HG03175 (cell line): Measurements from ENCODE around the gene ALDOB.

ENCODE experiments used
- ATAC-seq: cut with Tn5 transposase; IDR thresholded peaks from one replicate; pipeline ENCODE4 v1.9.1; 2021; ENCODE audit warnings: mild to moderate bottlenecking, moderate library complexity; ENCODE audit not compliant: unreplicated experiment

The ALDOB gene

GRCh38 chr9:101435601-101436079 is at the start of gene ALDOB:
TSS of gene ALDOB (minus strand) at chr9:101435774. CDS start at chr9:101430887, 4,887 bp downstream.
- ATAC-seq: no peak

GRCh38 chr9:101484046-101484445 is 48.5 kb upstream of the ALDOB start:
- no peak for ATAC-seq

DNA sequence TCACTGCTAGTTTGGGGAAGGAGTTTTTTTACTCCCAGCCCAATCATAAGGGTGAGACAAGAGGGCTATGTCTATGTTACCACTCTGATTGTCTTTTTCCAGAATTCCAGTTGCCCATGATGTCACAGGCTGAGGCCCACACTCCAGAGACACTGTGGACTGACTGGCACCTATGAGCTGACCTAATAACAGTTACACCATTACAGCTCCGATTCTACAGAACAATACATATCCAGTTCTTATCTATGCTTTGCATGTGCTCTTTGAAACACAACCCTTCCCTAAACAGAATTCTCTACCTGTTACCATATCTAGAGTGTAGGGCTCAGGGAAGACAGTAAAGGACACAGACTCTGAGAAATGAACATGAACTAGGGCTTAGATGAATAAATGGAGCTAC is 45.7 kb upstream of the ALDOB start:
- ATAC-seq: no peak

GRCh38 chr9:101480386-101480785 is 44.8 kb upstream of the ALDOB start:
- ATAC-seq: no peak

GRCh38 chr9:101479338-101480030 is 43.9 kb upstream of the ALDOB start:
- ATAC-seq: no peak

GRCh38 chr9:101478906-101479305 is 43.3 kb upstream of the ALDOB start:
- ATAC-seq: no peak

DNA sequence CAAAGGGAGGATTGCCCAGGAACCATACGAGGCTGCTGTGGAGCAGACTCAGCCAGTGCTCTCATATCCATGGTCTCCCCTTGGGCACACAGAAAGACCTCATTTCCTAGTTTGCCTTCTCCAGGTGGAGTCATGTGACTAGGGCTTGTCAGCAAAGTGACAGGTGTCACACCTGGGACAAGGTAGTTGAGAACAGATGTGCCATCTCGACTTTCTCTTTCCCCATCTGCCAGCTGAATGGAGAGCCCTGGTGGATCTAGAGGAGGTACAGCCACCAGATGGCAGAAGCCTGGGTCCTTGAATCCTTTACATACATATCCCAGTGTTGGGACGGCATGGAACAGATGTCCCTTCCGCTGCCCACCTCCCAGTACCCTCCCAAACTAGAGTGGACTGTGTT is 42.9 kb upstream of the ALDOB start:
- ATAC-seq: no peak

- no peak for ATAC-seq
Observed at GRCh38 chr9:101477736-101478135, 42.2 kb upstream of the ALDOB start.

DNA sequence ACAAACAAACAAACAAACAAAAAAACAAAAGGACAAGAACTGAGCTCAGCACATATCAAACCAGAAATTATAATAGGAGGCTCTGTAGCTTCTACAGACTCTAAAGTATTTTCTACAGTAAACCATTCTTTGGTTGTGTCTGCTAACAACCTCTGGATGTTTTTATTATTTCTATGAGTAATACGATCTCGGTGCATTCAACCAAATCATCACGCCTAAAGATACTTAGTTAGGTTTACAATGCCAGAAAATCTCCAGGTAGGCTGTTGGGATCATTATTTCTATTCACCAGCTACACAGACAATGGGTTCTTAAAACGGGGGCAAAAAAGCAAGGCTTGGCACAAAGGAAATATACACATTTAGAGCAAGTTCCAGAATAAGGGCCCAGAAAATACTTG is 41.6 kb upstream of the ALDOB start:
- no peak for ATAC-seq

- ATAC-seq: no peak
Observed at GRCh38 chr9:101476576-101477208, 41.1 kb upstream of the ALDOB start.

GRCh38 chr9:101472891-101473290 is 37.3 kb upstream of the ALDOB start:
- no peak for ATAC-seq

DNA sequence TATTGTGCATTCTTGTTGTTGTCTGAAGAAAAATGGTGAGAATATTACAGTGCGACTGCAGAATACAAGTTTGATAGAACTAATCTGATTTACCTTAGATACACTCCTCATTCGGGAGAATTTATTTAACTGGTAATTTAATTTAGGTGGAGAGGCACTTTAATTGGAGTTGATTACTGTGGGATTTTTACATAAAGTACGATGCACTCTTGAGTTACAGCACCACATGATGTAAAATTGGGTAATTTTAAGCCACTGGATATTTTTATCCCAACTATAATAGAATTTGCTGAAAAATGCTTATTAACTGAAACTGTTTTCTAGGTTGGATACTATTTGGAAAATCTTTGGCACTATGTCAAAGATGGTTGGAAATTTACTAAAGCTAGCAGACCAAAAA is 35.4 kb upstream of the ALDOB start:
- no peak for ATAC-seq

DNA sequence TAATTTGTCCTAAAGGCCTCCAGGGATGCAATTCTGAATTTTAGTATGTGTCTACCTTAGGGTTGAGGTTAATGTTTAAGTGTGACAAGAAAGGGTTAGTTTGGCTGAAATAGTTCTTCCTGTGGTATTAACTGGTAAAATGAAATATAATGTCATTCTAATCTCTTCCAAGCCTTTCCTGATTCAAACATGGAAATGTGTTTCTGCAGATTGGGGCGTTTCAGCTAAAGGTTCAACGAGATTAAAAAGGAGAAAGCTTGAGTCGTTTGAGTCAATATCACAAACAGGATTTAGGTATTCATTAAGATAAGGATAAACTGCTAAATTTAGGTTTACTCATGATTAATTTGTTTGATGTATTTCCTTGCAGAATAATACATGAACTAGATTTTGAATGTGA is 34.4 kb upstream of the ALDOB start:
- no peak for ATAC-seq

DNA sequence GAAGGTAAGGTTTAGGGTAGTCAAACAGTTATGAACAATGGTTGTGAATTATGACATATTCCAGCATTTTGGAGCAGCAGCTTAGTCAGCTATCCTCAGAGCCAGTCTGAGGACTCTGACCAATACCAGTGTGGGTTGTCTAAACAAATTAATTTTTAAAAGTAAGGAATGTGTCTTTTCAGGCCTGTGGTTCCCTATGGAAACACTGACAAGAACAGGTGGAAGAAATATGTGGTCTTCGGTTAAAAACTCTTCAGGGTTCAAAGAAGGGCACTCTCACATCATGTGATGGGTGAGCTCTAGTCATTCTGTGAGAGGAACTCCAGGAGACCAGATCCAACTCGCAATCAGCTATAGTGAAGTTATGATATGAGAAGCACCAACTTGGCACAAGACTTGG is 33.5 kb upstream of the ALDOB start:
- no peak for ATAC-seq

DNA sequence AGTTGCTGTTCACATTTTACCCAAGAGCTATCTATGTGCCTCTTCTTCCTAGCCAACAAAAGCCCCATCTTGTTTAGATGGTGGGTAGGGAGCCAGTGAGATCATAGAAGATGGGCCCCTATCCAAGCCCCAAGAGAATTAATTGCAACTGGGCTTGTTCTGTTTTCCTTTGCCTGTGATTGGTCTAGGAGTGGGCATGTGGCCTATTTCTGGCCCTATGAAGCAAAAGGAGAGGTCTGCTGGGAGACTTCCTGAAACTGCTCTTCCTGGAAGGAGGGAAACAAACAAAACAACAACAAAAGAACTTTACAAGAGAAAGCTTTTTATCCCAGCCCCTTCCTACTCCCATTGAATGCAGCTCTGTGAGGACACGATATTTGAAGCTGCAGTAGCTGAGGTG is 32.5 kb upstream of the ALDOB start:
- no peak for ATAC-seq

GRCh38 chr9:101467690-101468089 is 32.1 kb upstream of the ALDOB start:
- ATAC-seq: no peak

DNA sequence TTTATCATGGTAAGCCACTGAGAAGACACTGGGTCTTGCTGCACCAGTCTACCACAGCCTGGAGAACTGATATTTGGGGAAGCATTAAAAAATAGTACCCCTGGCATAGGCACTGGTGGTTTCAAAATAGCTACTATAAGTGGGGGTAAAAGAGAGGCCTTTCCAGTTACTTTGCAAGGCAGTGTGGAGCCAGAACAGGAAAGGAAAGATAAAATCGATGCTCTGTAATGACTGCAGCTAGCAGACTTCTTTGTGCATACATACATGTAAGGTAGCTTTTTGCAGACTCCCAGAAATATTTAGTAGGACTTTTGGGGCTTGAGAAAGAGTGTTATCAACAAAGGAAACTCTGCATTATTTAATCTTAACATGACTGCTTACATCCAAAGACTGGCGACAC is 31.3 kb upstream of the ALDOB start:
- no peak for ATAC-seq

- ATAC-seq: no peak
Observed at GRCh38 chr9:101465326-101465915, 29.8 kb upstream of the ALDOB start.

DNA sequence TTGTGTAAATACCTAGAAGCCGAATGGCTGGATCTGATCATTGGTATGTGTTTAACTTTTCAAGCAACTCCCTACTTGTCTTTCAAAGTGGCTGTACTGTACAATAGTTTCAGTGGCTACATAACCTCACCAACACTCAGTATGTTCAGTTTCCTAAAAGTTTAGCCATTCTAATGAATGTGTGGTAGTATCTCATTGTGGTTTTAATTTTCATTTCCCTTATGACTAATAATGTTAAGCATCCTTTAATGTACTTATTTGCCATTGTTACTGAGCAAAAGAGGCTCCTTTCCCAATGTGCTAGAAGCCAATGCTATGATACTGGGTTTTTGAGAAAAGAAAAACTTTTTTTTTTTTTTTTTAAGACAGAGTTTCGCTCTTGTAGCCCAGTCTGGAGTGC is 27.8 kb upstream of the ALDOB start:
- peak; percentile 52 for ATAC-seq

- ATAC-seq: no peak
Observed at GRCh38 chr9:101462558-101462957, 27.0 kb upstream of the ALDOB start.

- no peak for ATAC-seq
Observed at GRCh38 chr9:101460965-101461364, 25.4 kb upstream of the ALDOB start.

DNA sequence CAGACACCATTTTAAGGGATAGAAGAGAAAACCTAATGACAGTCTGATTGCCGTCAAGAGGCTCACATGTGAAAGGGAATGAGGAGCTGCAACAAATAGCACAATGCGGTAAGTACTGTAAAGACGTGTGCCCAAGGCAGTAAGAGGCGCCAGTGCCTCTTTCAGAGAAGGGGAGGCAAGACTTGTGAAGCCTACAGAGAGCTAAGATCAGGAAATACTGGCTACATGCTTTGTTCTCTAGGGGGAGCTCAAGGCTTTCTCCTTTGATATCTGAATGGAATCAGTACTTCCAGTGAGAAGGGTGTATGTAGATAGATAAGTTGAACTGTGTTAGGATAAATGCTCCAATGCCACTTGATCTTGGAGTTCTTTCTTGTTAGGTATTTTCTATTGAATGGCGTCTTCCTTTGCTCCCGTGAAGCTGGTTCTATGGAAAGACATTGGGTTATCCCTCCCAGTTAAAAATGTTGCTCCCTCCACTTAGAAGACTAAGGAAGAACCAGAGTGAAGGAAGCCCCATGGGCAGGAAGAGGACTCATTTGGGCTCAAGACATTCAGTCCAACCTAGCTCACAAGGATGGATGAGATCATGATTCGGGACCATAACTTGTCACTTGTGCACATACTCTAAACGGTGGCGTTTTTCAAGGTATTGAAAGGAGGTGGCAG is 23.5 kb upstream of the ALDOB start:
- ATAC-seq: peak; percentile 82
